Skeletal muscle tissue (tissue), 4 donors: Measurements from ENCODE around the gene FYCO1. TPM values are rescaled to one million over a fixed set of nuclear protein-coding genes. Genes with fewer than 3 reads are reported as not detected.

Experiments used
- H3K27ac ChIP-seq: one replicate; pipeline ENCODE4 v1.7.0; 2013; ENCODE audit warnings: mild to moderate bottlenecking, low read depth, low read length, inconsistent platforms
- H3K27me3 ChIP-seq, 3 donors: one replicate each; pipeline ENCODE4 v1.7.0; 2013; ENCODE audit warnings: low read length in 3 of 3; ENCODE audit not compliant: control insufficient read depth in 3 of 3, insufficient read depth in 3 of 3
- H3K36me3 ChIP-seq, 3 donors: one replicate each; pipeline ENCODE4 v1.7.0; 2013; ENCODE audit warnings: low read length in 3 of 3; ENCODE audit not compliant: control insufficient read depth in 3 of 3, insufficient read depth in 3 of 3
- H3K4me1 ChIP-seq, 3 donors: one replicate each; pipeline ENCODE4 v1.7.0; 2013; ENCODE audit warnings: low read length in 3 of 3, mild to moderate bottlenecking in 3 of 3; ENCODE audit not compliant: control insufficient read depth in 3 of 3, insufficient read depth in 3 of 3
- H3K4me3 ChIP-seq, 3 donors: one replicate each; pipeline ENCODE4 v1.7.0; 2013; ENCODE audit warnings: low read length in 3 of 3
- H3K9ac ChIP-seq, 3 donors: one replicate each; pipeline ENCODE4 v1.7.0; 2013; ENCODE audit warnings: low read length in 3 of 3, mild to moderate bottlenecking in 3 of 3, moderate library complexity in 2 of 3, low read depth in 1 of 3
- H3K9me3 ChIP-seq, 3 donors: one replicate each; pipeline ENCODE4 v1.7.0; 2013; ENCODE audit warnings: low read length in 3 of 3; ENCODE audit not compliant: control insufficient read depth in 3 of 3
- total RNA-seq: library from RNA; depleted of rRNA; stranded (reverse); fragments of >200 nt; gene quantifications from one replicate; pipeline ENCODE4 v1.2.3, GENCODE V29; 2014
- donor health status: Osteomylitis.

FYCO1 gene
- total RNA-seq, 1 donor from 2014 or later: 16.7 TPM

GRCh38 chr3:45949432-45949831, 46.2 kb downstream of the FYCO1 start:
- Histone ChIP-seq H3K27me3 (no peaks in the 10 kb centered on the region), H3K4me1 (peaks cover 4 to 44% (median 30%) of the 10 kb centered on the region in 3 donors), H3K36me3 (peaks cover 82 to 97% (median 90%) of the 10 kb centered on the region in 3 donors), H3K9ac (no peak overlapping the region), H3K27ac (no peak overlapping the region), H3K4me3 (no peak overlapping the region), H3K9me3 (no peaks in the 10 kb centered on the region)

- no peak overlapping the region for H3K4me3 ChIP-seq
- peaks cover 77 to 92% (median 84%) of the 10 kb centered on the region in 3 donors for H3K36me3 ChIP-seq
- H3K4me1 ChIP-seq: peaks cover 4 to 44% (median 30%) of the 10 kb centered on the region in 3 donors
- H3K9ac ChIP-seq: no peak overlapping the region
- H3K9me3 ChIP-seq: no peaks in the 10 kb centered on the region
- H3K27ac ChIP-seq: no peak overlapping the region
- no peaks in the 10 kb centered on the region for H3K27me3 ChIP-seq
Observed at GRCh38 chr3:45948881-45949280, 46.7 kb downstream of the FYCO1 start.

GRCh38 chr3:45948311-45948781, 47.3 kb downstream of the FYCO1 start:
- peaks cover 72 to 90% (median 79%) of the 10 kb centered on the region in 3 donors for H3K36me3 ChIP-seq
- no peaks in the 10 kb centered on the region for H3K9me3 ChIP-seq
- no peaks in the 10 kb centered on the region for H3K27me3 ChIP-seq
- no peak overlapping the region for H3K27ac ChIP-seq
- peaks cover 4 to 44% (median 30%) of the 10 kb centered on the region in 3 donors for H3K4me1 ChIP-seq
- no peak overlapping the region for H3K4me3 ChIP-seq
- no peak overlapping the region for H3K9ac ChIP-seq

- H3K4me3 ChIP-seq: no peak overlapping the region
- H3K9me3 ChIP-seq: no peaks in the 10 kb centered on the region
- H3K9ac ChIP-seq: no peak overlapping the region
Observed at GRCh38 chr3:45947361-45947760, 48.3 kb downstream of the FYCO1 start.

GRCh38 chr3:45946875-45947274, 48.7 kb downstream of the FYCO1 start:
- H3K27me3 ChIP-seq: no peaks in the 10 kb centered on the region
- H3K36me3 ChIP-seq: peaks cover 62 to 86% (median 64%) of the 10 kb centered on the region in 3 donors
- H3K9ac ChIP-seq: no peak overlapping the region
- no peak overlapping the region for H3K4me3 ChIP-seq
- H3K4me1 ChIP-seq: peaks cover 4 to 50% (median 41%) of the 10 kb centered on the region in 3 donors
- no peaks in the 10 kb centered on the region for H3K9me3 ChIP-seq
- H3K27ac ChIP-seq: no peak overlapping the region

More at GRCh38 chr3:45947361-45947760, 48.3 kb downstream of the FYCO1 start:
- Histone ChIP-seq H3K27ac (no peak overlapping the region), H3K27me3 (no peaks in the 10 kb centered on the region), H3K4me1 (peaks cover 4 to 46% (median 38%) of the 10 kb centered on the region in 3 donors), H3K36me3 (peaks cover 64 to 89% (median 69%) of the 10 kb centered on the region in 3 donors)

GRCh38 chr3:45946307-45946706, 49.3 kb downstream of the FYCO1 start:
- H3K9me3 ChIP-seq: no peaks in the 10 kb centered on the region
- no peak overlapping the region for H3K4me3 ChIP-seq
- H3K4me1 ChIP-seq: peaks cover 4 to 54% (median 41%) of the 10 kb centered on the region in 3 donors
- H3K36me3 ChIP-seq: peaks cover 56 to 81% (median 58%) of the 10 kb centered on the region in 3 donors
- no peak overlapping the region for H3K27ac ChIP-seq
- H3K27me3 ChIP-seq: no peaks in the 10 kb centered on the region
- H3K9ac ChIP-seq: no peak overlapping the region

- peaks cover 8 to 62% (median 53%) of the 10 kb centered on the region in 3 donors for H3K4me1 ChIP-seq
- H3K9ac ChIP-seq: no peak overlapping the region
- H3K36me3 ChIP-seq: peaks cover 46 to 68% (median 46%) of the 10 kb centered on the region in 3 donors
- no peaks in the 10 kb centered on the region for H3K9me3 ChIP-seq
- no peak overlapping the region for H3K4me3 ChIP-seq
- no peak overlapping the region for H3K27ac ChIP-seq
- no peaks in the 10 kb centered on the region for H3K27me3 ChIP-seq
Observed at GRCh38 chr3:45944830-45945620, 50.6 kb downstream of the FYCO1 start.

GRCh38 chr3:45943207-45943846, 52.3 kb downstream of the FYCO1 start, which contains the start of gene CXCR6:
TSS of gene CXCR6 (plus strand) at chr3:45943464. CDS start at chr3:45946482, 3,018 bp downstream.
- Histone ChIP-seq H3K4me3 (peak within 1 kb of the TSS in 1 of 3 donors; percentile 7), H3K27me3 (no peaks in the 10 kb centered on the region), H3K9me3 (no peaks in the 10 kb centered on the region), H3K9ac (peak within 1 kb of the TSS in 2 of 3 donors; percentile 18 to 54), H3K27ac (no peak within 1 kb of the TSS), H3K36me3 (peaks cover 29 to 55% (median 35%) of the 10 kb centered on the region in 3 donors), H3K4me1 (peaks cover 18 to 62% (median 61%) of the 10 kb centered on the region in 3 donors)

GRCh38 chr3:45942051-45942825, 53.4 kb downstream of the FYCO1 start:
- Histone ChIP-seq H3K4me1 (peaks cover 18 to 62% (median 56%) of the 10 kb centered on the region in 3 donors), H3K9me3 (no peaks in the 10 kb centered on the region), H3K36me3 (peaks cover 27 to 55% (median 34%) of the 10 kb centered on the region in 3 donors), H3K4me3 (peak overlapping the region in 1 of 3 donors; percentile 7), H3K27ac (no peak overlapping the region), H3K27me3 (no peaks in the 10 kb centered on the region), H3K9ac (peak overlapping the region in 1 of 3 donors; percentile 18)
